K562 (cell line): ENCODE data around the gene VDAC1. TPM values are rescaled to one million over a fixed set of nuclear protein-coding genes. Genes with fewer than 3 reads are reported as not detected.

Source experiments
- ATAC-seq: fragments of 200-7000 bp; cut with Tn5 transposase; 3 replicates; pipeline ENCODE4 v1.9.1; 2020; ENCODE audit warnings: moderate library complexity
- BruUV-seq: library from RNA; stranded (reverse); fragments of 400-500 nt; replicated peaks from 2 replicates; lab custom pipeline; 2021; lab: Mats Ljungman, UMichigan
- CTCF ChIA-PET: fragments of 300-600 bp; formaldehyde crosslinking; extraction: SDS; loops from one replicate; lab custom pipeline; 2021; ENCODE audit warnings: low intra/inter-chr PET ratio; lab: Yijun Ruan, JAX
- POLR2A ChIA-PET: fragments of 300-600, 350-650 bp; sonication (Branson Sonifier 250); formaldehyde crosslinking; extraction: SDS; loops from one replicate; lab custom pipeline; 2021; ENCODE audit warnings: antibody characterized with exemption, inconsistent platforms; lab: Yijun Ruan, JAX
- DNase-seq, 4 experiments: peaks; one replicate each; pipeline versions ENCODE4 v3.0.0 to v3.0.0-alpha.2; 2011 to 2018; ENCODE audit warnings: low spot score in 3 of 4, mixed read lengths in 3 of 4; ENCODE audit errors: extremely low read depth in 1 of 4
- FAIRE-seq: peaks from 2 replicates; lab custom pipeline; 2011; peaks lifted over from hg19 to GRCh38; lab: Jason Lieb, UNC
- H2AFZ ChIP-seq: 2 replicates; pipeline ENCODE4 v1.6.0; 2011; ENCODE audit warnings: low read depth, low read length, control low read depth, inconsistent platforms
- H3K27ac ChIP-seq: fragments of 200-600 bp; 3 replicates; pipeline ENCODE4 v1.8.0; 2011; ENCODE audit warnings: low read depth, mild to moderate bottlenecking, control low read depth, inconsistent platforms, low read length, moderate library complexity, mixed read lengths; ENCODE audit errors: extremely low read depth
- H3K27me3 ChIP-seq, 2 experiments: fragments of 300-600 bp in 1 of 2; 2 replicates in 1 of 2; 3 replicates in 1 of 2; pipeline versions ENCODE4 v1.6.0 to v1.8.0; 2011; ENCODE audit warnings: inconsistent platforms in 2 of 2, low read length in 2 of 2, mild to moderate bottlenecking in 1 of 2, mixed read lengths in 1 of 2, moderate library complexity in 1 of 2; ENCODE audit not compliant: control insufficient read depth in 2 of 2, insufficient read depth in 2 of 2
- H3K36me3 ChIP-seq: fragments of 300-600 bp; 3 replicates; pipeline ENCODE4 v1.8.0; 2011; ENCODE audit warnings: mild to moderate bottlenecking, low read length, inconsistent platforms; ENCODE audit not compliant: control insufficient read depth, insufficient read depth
- H3K4me1 ChIP-seq, 2 experiments: fragments of 200-600 bp in 1 of 2; replicated peaks in 1 of 2; 2 replicates in 1 of 2; 3 replicates in 1 of 2; pipeline versions ENCODE4 v1.5.1 to v1.8.0; 2011; ENCODE audit warnings: inconsistent platforms in 2 of 2, low read length in 2 of 2, mild to moderate bottlenecking in 1 of 2, mixed read lengths in 1 of 2, moderate library complexity in 1 of 2; ENCODE audit not compliant: control insufficient read depth in 2 of 2, insufficient read depth in 2 of 2
- H3K4me2 ChIP-seq: 2 replicates; pipeline ENCODE4 v1.6.1; 2011; ENCODE audit warnings: low read length, control low read depth, inconsistent platforms, mixed read lengths; ENCODE audit not compliant: insufficient read depth
- H3K4me3 ChIP-seq: fragments of 200-600 bp; sonication (generic), shearing (Covaris generic); 2 replicates; pipeline ENCODE4 v1.5.1; 2016; ENCODE audit warnings: control low read depth, inconsistent platforms
- H3K79me2 ChIP-seq: fragments of 200-600 bp; 3 replicates; pipeline ENCODE4 v1.8.0; 2011; ENCODE audit warnings: low read length, inconsistent platforms; ENCODE audit not compliant: control insufficient read depth, insufficient read depth
- H3K9ac ChIP-seq, 2 experiments: 2 replicates each; pipeline versions ENCODE4 v1.6.0 to v1.6.1; 2011; ENCODE audit warnings: low read depth in 2 of 2, low read length in 2 of 2, control low read depth in 1 of 2, inconsistent platforms in 1 of 2, mild to moderate bottlenecking in 1 of 2, mixed read lengths in 1 of 2; ENCODE audit not compliant: insufficient read depth in 1 of 2
- H3K9me1 ChIP-seq: one replicate; pipeline ENCODE4 v1.6.0; 2011; ENCODE audit warnings: inconsistent platforms, mild to moderate bottlenecking, low read length, moderate library complexity; ENCODE audit not compliant: control insufficient read depth, insufficient read depth
- H3K9me3 ChIP-seq: replicated peaks from 2 replicates; pipeline ENCODE4 v1.5.1; 2011; ENCODE audit warnings: low read depth, low read length, inconsistent platforms; ENCODE audit not compliant: control insufficient read depth, insufficient read depth
- H4K20me1 ChIP-seq: replicated peaks from 2 replicates; pipeline ENCODE4 v1.6.1; 2011; ENCODE audit warnings: low read length, inconsistent platforms, mixed read lengths; ENCODE audit not compliant: control insufficient read depth, insufficient read depth
- BMI1 ChIP-seq: fragments of 150-350 bp; IDR thresholded peaks from 2 replicates; pipeline ENCODE4 v1.6.1; 2014; ENCODE audit warnings: low read length
- CBX8 ChIP-seq: fragments of 200-600 bp; sonication (generic); IDR thresholded peaks from 2 replicates; pipeline ENCODE4 v1.6.1; 2012; ENCODE audit warnings: borderline replicate concordance, mixed run types, low read depth, mild to moderate bottlenecking, moderate library complexity, mixed read lengths, low read length, control low read depth, inconsistent platforms; ENCODE audit not compliant: poor library complexity, severe bottlenecking; ENCODE audit errors: extremely low read depth
- CLOCK ChIP-seq: fragments of 250-450 bp; sonication (Bioruptor Pico); IDR thresholded peaks from 2 replicates; pipeline ENCODE4 v1.4.0; 2020; ENCODE audit warnings: mild to moderate bottlenecking, moderate library complexity, borderline replicate concordance
- ELK3 ChIP-seq: fragments of 450-650 bp; formaldehyde crosslinking; IDR thresholded peaks from 2 replicates; pipeline ENCODE4 v1.4.0; 2020; ENCODE audit warnings: mild to moderate bottlenecking
- FOXJ2 ChIP-seq: fragments of 200-800 bp; sonication (Bioruptor generic); IDR thresholded peaks from 2 replicates; pipeline ENCODE4 v1.6.1; 2016; ENCODE audit warnings: missing genetic modification characterization, missing compliant biosample characterization
- FOXJ3 ChIP-seq: sonication (generic); formaldehyde crosslinking; IDR thresholded peaks from 2 replicates; pipeline ENCODE4 v1.4.0; 2020; ENCODE audit warnings: mild to moderate bottlenecking, missing genetic modification reagents
- FOXK1 ChIP-seq: sonication (generic); formaldehyde crosslinking; IDR thresholded peaks from 2 replicates; pipeline ENCODE4 v1.8.0; 2022; ENCODE audit warnings: missing genetic modification reagents, mild to moderate bottlenecking, borderline replicate concordance
- FOXP1 ChIP-seq: sonication (generic); formaldehyde crosslinking; IDR thresholded peaks from 2 replicates; pipeline ENCODE4 v1.8.0; 2022; ENCODE audit warnings: mild to moderate bottlenecking, missing genetic modification reagents
- GATA2 ChIP-seq: sonication (generic); formaldehyde crosslinking; IDR thresholded peaks from 2 replicates; pipeline ENCODE4 v1.4.0; 2020; ENCODE audit warnings: mild to moderate bottlenecking, missing genetic modification reagents
- NCOA2 ChIP-seq, 2 experiments: fragments of 450-650 bp; IDR thresholded peaks; 2 replicates each; pipeline ENCODE4 v1.6.1; 2018; ENCODE audit warnings: mild to moderate bottlenecking in 2 of 2, moderate library complexity in 1 of 2; ENCODE audit not compliant: partially characterized antibody in 2 of 2
- NCOA4 ChIP-seq: fragments of 450-650 bp; IDR thresholded peaks from 2 replicates; pipeline ENCODE4 v1.6.1; 2018; ENCODE audit warnings: mild to moderate bottlenecking; ENCODE audit not compliant: partially characterized antibody
- RBM34 ChIP-seq: fragments of 200-400 bp; formaldehyde crosslinking; IDR thresholded peaks from 2 replicates; pipeline ENCODE4 v1.6.1; 2018; ENCODE audit warnings: low read length, borderline replicate concordance; ENCODE audit not compliant: insufficient read depth
- SETDB1 ChIP-seq: IDR thresholded peaks from one replicate; pipeline ENCODE4 v1.6.1; 2012; ENCODE audit warnings: low read length, control low read depth, inconsistent platforms
- SRSF1 ChIP-seq: fragments of 200-400 bp; formaldehyde crosslinking; IDR thresholded peaks from 2 replicates; pipeline ENCODE4 v1.6.1; 2017; ENCODE audit warnings: mild to moderate bottlenecking, low read depth, low read length, moderate library complexity
- THRA ChIP-seq: fragments of 450-650 bp; IDR thresholded peaks from 2 replicates; pipeline ENCODE4 v1.6.1; 2017; ENCODE audit warnings: mild to moderate bottlenecking, moderate library complexity
- THRAP3 ChIP-seq: fragments of 450-650 bp; IDR thresholded peaks from 2 replicates; pipeline ENCODE4 v1.6.1; 2016; ENCODE audit warnings: mild to moderate bottlenecking, inconsistent platforms, borderline replicate concordance
- ZBED1 ChIP-seq: IDR thresholded peaks from 2 replicates; pipeline ENCODE4 v1.6.1; 2014
- ZFP36 ChIP-seq: fragments of 150-350 bp; IDR thresholded peaks from 2 replicates; pipeline ENCODE4 v1.6.1; 2018; ENCODE audit warnings: low read length, low read depth; ENCODE audit not compliant: partially characterized antibody
- ZNF445 ChIP-seq: fragments of 250-450 bp; sonication (Bioruptor Pico); IDR thresholded peaks from 2 replicates; pipeline ENCODE4 v1.4.0; 2020; ENCODE audit warnings: low read depth, mild to moderate bottlenecking, moderate library complexity
- WGBS: fragments of 100-300 bp; shearing (Covaris generic); methylation state at CpG from one replicate; pipeline ENCODE4 v1.1.6; 2016; ENCODE audit warnings: low coverage, mixed read lengths; ENCODE audit not compliant: insufficient coverage; ENCODE audit errors: missing lambda C conversion rate; 5-methylcytosine and 5-hydroxymethylcytosine counted together
- in situ Hi-C: fragments of 300-500 bp; cut with MboI; formaldehyde crosslinking; loops from 4 replicates; pipeline ENCODE4 v1.15.0; 2018; ENCODE audit warnings: inconsistent platforms, mixed read lengths
- intact Hi-C: fragments of 100-400 bp; cut with micrococcal nuclease; formaldehyde crosslinking; loops from 2 replicates; pipeline ENCODE4 v1.14.2; 2022
- polyA plus RNA-seq, 8 experiments: library from polyadenylated mRNA; depleted of rRNA in 4 of 8; stranded (reverse) in 5 of 8; unstranded in 3 of 8; fragments of >200 nt; fragmentation: Nextera tagmentation in 2 of 8; fragmentation: Illumina TruSeq in 1 of 8; extraction: Ambion mirVana in 2 of 8; extraction: Trizol in 1 of 8; gene quantifications; 2 replicates each; pipeline versions ENCODE4 v1.2.1 to v1.2.3, GENCODE V29; 2011 to 2014; ENCODE audit warnings: inconsistent platforms in 1 of 8, missing spikeins in 1 of 8
- total RNA-seq, 7 experiments: library from RNA; depleted of rRNA in 6 of 7; stranded (reverse); fragments of >200 nt in 6 of 7; fragmentation: Illumina TruSeq in 2 of 7; extraction: Trizol in 2 of 7; gene quantifications; 2 replicates each; pipeline versions ENCODE4 v1.2.1 to v1.2.3, GENCODE V29; 2011 to 2021; ENCODE audit warnings: low replicate concordance in 1 of 7

VDAC1 gene
- total and polyA plus RNA-seq, 9 of the 15 experiments (the other 6 are each of a cell fraction or from before 2014, with no cell fraction given): 168 to 366 (median 293) TPM

GRCh38 chr5:133959643-133960042 lies 45.1 kb downstream of the VDAC1 start (continued):
- TF ChIP-seq RBM34 (no peak), FOXP1 (CRISPR knock-in tag) (no peak), GATA2 (CRISPR knock-in tag) (no peak), ELK3 (no peak), CBX8 (no peak), THRA (no peak), NCOA4 (no peak), SRSF1 (no peak)

GRCh38 chr5:133957591-133957990 lies 47.2 kb downstream of the VDAC1 start:
- no peak for FAIRE-seq
- BruUV-seq: no TSS peak
- in situ Hi-C loops (no loop called here), intact Hi-C loops (no loop called here)
- Histone ChIP-seq H3K36me3 (peaks cover 49% of the 10 kb centered on the region), H3K9ac (no peak overlapping the region), H3K79me2 (peaks cover 24% of the 10 kb centered on the region), H3K4me3 (no peak overlapping the region), H3K27me3 (no peaks in the 10 kb centered on the region), H4K20me1 (no peaks in the 10 kb centered on the region), H3K4me1 (peaks cover 0 to 5% of the 10 kb centered on the region in 2 experiments; a peak in 2 of 5 replicates), H3K9me1 (no peaks in the 10 kb centered on the region), H3K27ac (no peak overlapping the region), H3K9me3 (no peaks in the 10 kb centered on the region), H2AFZ (no peak overlapping the region), H3K4me2 (no peak overlapping the region)
- DNase-seq: no peak
- ChIA-PET CTCF (no interaction called here), POLR2A (no interaction called here)
- ATAC-seq: no peak
- WGBS: 86% methylated on average over 1 of the region's 1 CpG
- no peak for TF ChIP-seq ZBED1
- TF ChIP-seq SETDB1: no peak
- TF ChIP-seq ZFP36: no peak
- no peak for TF ChIP-seq FOXJ3 (CRISPR knock-in tag)
- TF ChIP-seq FOXJ2 (tag): no peak
- TF ChIP-seq FOXK1 (CRISPR knock-in tag): no peak
- no peak for TF ChIP-seq ZNF445 (CRISPR knock-in tag)
- no peak for TF ChIP-seq NCOA2 (IDR thresholded peaks at IDR 0.05; ENCODE audit: partially characterized antibody in 2 of 2)
- no peak for TF ChIP-seq BMI1
- no peak for TF ChIP-seq CLOCK
- no peak for TF ChIP-seq THRAP3
